ENCODE data around the gene FAR2.

DNA sequence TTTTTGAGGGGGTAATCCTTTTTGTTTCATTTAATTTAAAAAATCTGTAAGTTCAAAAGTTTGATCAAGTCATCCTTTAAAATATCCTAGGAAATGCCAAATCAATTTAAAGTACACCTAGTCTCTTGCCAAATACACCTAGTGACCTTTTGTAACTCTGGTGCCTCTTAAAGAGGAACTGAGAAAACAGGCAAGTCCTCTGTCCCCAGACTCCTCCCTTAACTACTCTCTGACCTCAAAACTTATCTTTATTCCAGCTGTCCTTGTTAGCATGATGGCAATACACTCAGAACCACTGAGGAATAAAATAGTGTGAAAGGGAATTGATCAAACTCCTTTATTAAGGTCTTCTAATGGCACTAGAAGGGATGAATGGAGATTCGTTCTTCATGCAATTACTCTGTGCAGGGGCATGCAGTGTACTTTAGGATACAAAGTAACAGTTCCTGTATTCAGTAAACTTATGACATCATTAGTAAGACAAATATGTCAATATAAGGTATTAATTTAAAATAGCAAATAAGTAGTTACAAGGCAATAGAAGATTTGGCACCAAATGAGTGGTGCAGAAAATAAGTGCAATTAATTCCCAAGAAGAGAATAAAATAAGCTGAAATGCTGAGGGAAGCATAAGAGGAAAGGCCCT lies 3.3 kb downstream of the FAR2 start:
- TF ChIP-seq CTCF (optimal IDR thresholded peaks at IDR 0.05 in 1 of 3, IDR thresholded peaks at IDR 0.05 in 1 of 3, conservative IDR thresholded peaks at IDR 0.05 in 1 of 3; ENCODE audit: extremely low read depth in 1 of 3, insufficient read depth in 2 of 3, low read length in 3 of 3) (no peak), EZH2 (IDR thresholded peaks at IDR 0.05; ENCODE audit: low read length) (no peak)

All from keratinocyte (primary cell).